Type B pancreatic cell (in vitro differentiated cells): Measurements from ENCODE around the gene BMX. TPM values are rescaled to one million over a fixed set of nuclear protein-coding genes. Genes with fewer than 3 reads are reported as not detected.
A peak's percentile ranks its signal among the peaks of the same experiment; 100 is the strongest.

Source experiments
- DNase-seq: peaks from one replicate; pipeline ENCODE4 v3.0.0; 2021; ENCODE audit warnings: mixed read lengths; ENCODE audit not compliant: unreplicated experiment; ENCODE audit errors: extremely low spot score
- H3K27ac Mint-ChIP-seq: 2 replicates; pipeline ENCODE4 v1.8.0; 2021; ENCODE audit warnings: mild to moderate bottlenecking, mixed read lengths
- H3K27me3 Mint-ChIP-seq: 2 replicates; pipeline ENCODE4 v1.8.0; 2021; ENCODE audit warnings: mixed read lengths
- H3K36me3 Mint-ChIP-seq: 2 replicates; pipeline ENCODE4 v1.8.0; 2021; ENCODE audit warnings: mixed read lengths
- H3K4me1 Mint-ChIP-seq: one replicate; pipeline ENCODE4 v1.8.0; 2021; ENCODE audit warnings: mixed read lengths; ENCODE audit not compliant: unreplicated experiment
- H3K4me3 Mint-ChIP-seq: 2 replicates; pipeline ENCODE4 v1.8.0; 2021; ENCODE audit warnings: mild to moderate bottlenecking, mixed read lengths
- H3K9me3 Mint-ChIP-seq: 2 replicates; pipeline ENCODE4 v1.8.0; 2021; ENCODE audit warnings: mixed read lengths
- CTCF ChIP-seq: fragments of 200-600 bp; sonication (generic); conservative IDR thresholded peaks from 2 replicates; pipeline ENCODE4 v1.5.0; 2021; ENCODE audit warnings: antibody characterized with exemption, mild to moderate bottlenecking
- total RNA-seq: library from RNA; stranded (reverse); gene quantifications from 2 replicates; pipeline ENCODE4 v1.2.1, GENCODE V29; 2021; ENCODE audit warnings: low replicate concordance

BMX gene
- total RNA-seq, 1 donor from 2014 or later, result not detected

- no peak overlapping the region for H3K4me3 Mint-ChIP-seq
- H3K9me3 Mint-ChIP-seq, result no peaks in the 10 kb centered on the region
- peaks cover 7% of the 10 kb centered on the region for H3K4me1 Mint-ChIP-seq
- no peak for TF ChIP-seq CTCF
- no peak for DNase-seq
- no peaks in the 10 kb centered on the region for H3K27me3 Mint-ChIP-seq
- no peaks in the 10 kb centered on the region for H3K36me3 Mint-ChIP-seq
- H3K27ac Mint-ChIP-seq, result no peak overlapping the region
Measured at GRCh38 chrX:15559227-15559626, 58.6 kb downstream of the BMX start.

GRCh38 chrX:15560924-15561323 lies 60.3 kb downstream of the BMX start:
- peaks cover 18% of the 10 kb centered on the region for H3K4me1 Mint-ChIP-seq
- no peak for DNase-seq
- H3K9me3 Mint-ChIP-seq, result no peaks in the 10 kb centered on the region
- no peak for TF ChIP-seq CTCF
- no peak overlapping the region for H3K27ac Mint-ChIP-seq
- no peaks in the 10 kb centered on the region for H3K27me3 Mint-ChIP-seq
- no peak overlapping the region for H3K4me3 Mint-ChIP-seq
- no peaks in the 10 kb centered on the region for H3K36me3 Mint-ChIP-seq

- Mint-ChIP-seq H3K9me3 (no peaks in the 10 kb centered on the region), H3K36me3 (no peaks in the 10 kb centered on the region), H3K27me3 (peaks cover 4% of the 10 kb centered on the region), H3K4me3 (no peak overlapping the region), H3K4me1 (peaks cover 23% of the 10 kb centered on the region), H3K27ac (no peak overlapping the region)
- no peak for DNase-seq
- TF ChIP-seq CTCF, result no peak
Measured at GRCh38 chrX:15563056-15563455, 62.4 kb downstream of the BMX start.

- Mint-ChIP-seq H3K9me3 (no peaks in the 10 kb centered on the region), H3K27me3 (peaks cover 4% of the 10 kb centered on the region), H3K4me1 (peaks cover 23% of the 10 kb centered on the region), H3K4me3 (no peak overlapping the region), H3K27ac (peak overlapping the region; percentile 48), H3K36me3 (no peaks in the 10 kb centered on the region)
- peak; percentile 72 for TF ChIP-seq CTCF
- no peak for DNase-seq
Measured at GRCh38 chrX:15564981-15565579, 64.5 kb downstream of the BMX start.

GRCh38 chrX:15566244-15566643 lies 65.6 kb downstream of the BMX start:
- TF ChIP-seq CTCF, result peak; percentile 44
- no peak overlapping the region for H3K27ac Mint-ChIP-seq
- peaks cover 28% of the 10 kb centered on the region for H3K4me1 Mint-ChIP-seq
- no peak overlapping the region for H3K4me3 Mint-ChIP-seq
- no peaks in the 10 kb centered on the region for H3K9me3 Mint-ChIP-seq
- DNase-seq, result no peak
- H3K27me3 Mint-ChIP-seq, result peaks cover 4% of the 10 kb centered on the region
- no peaks in the 10 kb centered on the region for H3K36me3 Mint-ChIP-seq

GRCh38 chrX:15567267-15567666 lies 66.7 kb downstream of the BMX start:
- no peak for DNase-seq
- Mint-ChIP-seq H3K4me3 (no peak overlapping the region), H3K36me3 (no peaks in the 10 kb centered on the region), H3K4me1 (peaks cover 26% of the 10 kb centered on the region), H3K27ac (no peak overlapping the region), H3K27me3 (peaks cover 4% of the 10 kb centered on the region), H3K9me3 (no peaks in the 10 kb centered on the region)
- TF ChIP-seq CTCF, result no peak
